PC-9 (cell line): ENCODE measurements around the gene F7.

Source experiments
- CTCF ChIP-seq: fragments of 200-600 bp; sonication (generic); conservative IDR thresholded peaks from 2 replicates; pipeline ENCODE4 v1.6.1; 2017; ENCODE audit warnings: mixed run types, antibody characterized with exemption, mild to moderate bottlenecking, moderate library complexity
- EZH2 ChIP-seq: fragments of 200-600 bp; sonication (generic); IDR thresholded peaks from 2 replicates; pipeline ENCODE4 v1.8.0; 2017; ENCODE audit warnings: antibody characterized with exemption, low read depth

GRCh38 chr13:113087923-113088690 lies 17.5 kb upstream of the F7 start:
- TF ChIP-seq EZH2 (no peak), CTCF (no peak)
